TTC549 (cell line): ENCODE data around the gene NCMAP.
A peak's percentile ranks its signal among the peaks of the same experiment; 100 is the strongest.

Experiments
- FAIRE-seq: peaks from 2 replicates; lab custom pipeline; 2012; peaks lifted over from hg19 to GRCh38; lab: Jason Lieb, UNC

NCMAP gene

GRCh38 chr1:24635195-24635843, 79.4 kb downstream of the NCMAP start:
- peak; percentile 96 for FAIRE-seq

GRCh38 chr1:24636661-24637357, 80.9 kb downstream of the NCMAP start:
- FAIRE-seq = no peak

- FAIRE-seq = no peak
Measured at GRCh38 chr1:24639094-24639493, 83.2 kb downstream of the NCMAP start.

- no peak for FAIRE-seq
Measured at GRCh38 chr1:24639881-24640280, 84.0 kb downstream of the NCMAP start.

- FAIRE-seq = no peak
Measured at GRCh38 chr1:24640288-24640687, 84.4 kb downstream of the NCMAP start.

GRCh38 chr1:24641646-24642151, 85.8 kb downstream of the NCMAP start:
- FAIRE-seq = no peak

- FAIRE-seq = peak; percentile 72
Measured at GRCh38 chr1:24642481-24643362, 86.8 kb downstream of the NCMAP start, which contains the start of gene SRRM1. Gene SRRM1 (plus strand): TSS chr1:24643302. CDS start chr1:24643327, 25 bp downstream.

- no peak for FAIRE-seq
Measured at GRCh38 chr1:24643363-24644099, 87.6 kb downstream of the NCMAP start.

- no peak for FAIRE-seq
Measured at GRCh38 chr1:24644100-24644384, 88.2 kb downstream of the NCMAP start.

GRCh38 chr1:24648919-24649318, 93.0 kb downstream of the NCMAP start:
- no peak for FAIRE-seq

GRCh38 chr1:24652382-24652781, 96.5 kb downstream of the NCMAP start:
- no peak for FAIRE-seq

- no peak for FAIRE-seq
Measured at GRCh38 chr1:24654010-24654409, 98.1 kb downstream of the NCMAP start.

- FAIRE-seq = no peak
Measured at GRCh38 chr1:24656046-24656445, 100.2 kb downstream of the NCMAP start.

GRCh38 chr1:24657781-24658180, 101.9 kb downstream of the NCMAP start:
- FAIRE-seq = no peak
